Stomach (tissue), 9 donors: ENCODE data around the gene TMEM158. TPM values are rescaled to one million over a fixed set of nuclear protein-coding genes. Genes with fewer than 3 reads are reported as not detected.

ENCODE experiments used
- DNase-seq, 2 donors: peaks; one replicate each; pipeline versions ENCODE4 v3.0.0 to v3.0.0-alpha.2; 2013 to 2019
- H3K27ac ChIP-seq, 5 donors: fragments of 200-600 bp in 4 of 5; sonication (generic) in 4 of 5; one replicate each; pipeline ENCODE4 v1.5.1; 2013 to 2019; ENCODE audit warnings: mild to moderate bottlenecking in 1 of 5, moderate library complexity in 1 of 5
- H3K27me3 ChIP-seq, 3 donors: fragments of 200-600 bp; sonication (generic); one replicate each; pipeline ENCODE4 v1.5.1; 2017 to 2019; ENCODE audit warnings: mixed run types in 1 of 3
- H3K36me3 ChIP-seq, 4 donors: fragments of 200-600 bp; sonication (generic); 1 replicate in 3 of 4; 2 replicates in 1 of 4; pipeline ENCODE4 v1.5.1; 2016 to 2019
- H3K4me1 ChIP-seq, 4 donors: fragments of 200-600 bp; sonication (generic); one replicate each; pipeline ENCODE4 v1.5.1; 2016 to 2019
- H3K4me3 ChIP-seq, 4 donors: fragments of 200-600 bp; sonication (generic) in 3 of 4; one replicate each; pipeline ENCODE4 v1.5.1; 2016 to 2019; ENCODE audit warnings: mild to moderate bottlenecking in 1 of 4
- H3K9me3 ChIP-seq, 4 donors: fragments of 200-600 bp; sonication (generic); one replicate each; pipeline ENCODE4 v1.5.1; 2016 to 2019
- EP300 ChIP-seq: sonication (generic); formaldehyde crosslinking; IDR thresholded peaks from one replicate; pipeline ENCODE4 v1.6.1; 2017; ENCODE audit warnings: antibody characterized with exemption
- POLR2A ChIP-seq, 4 donors: fragments of 450-650 bp; IDR thresholded peaks; one replicate each; pipeline ENCODE4 v1.6.1; 2016; ENCODE audit warnings: antibody characterized with exemption in 4 of 4, control low read depth in 2 of 4, mild to moderate bottlenecking in 1 of 4, moderate library complexity in 1 of 4
- POLR2AphosphoS5 ChIP-seq, 3 donors: sonication (generic); formaldehyde crosslinking; IDR thresholded peaks; one replicate each; pipeline ENCODE4 v1.6.1; 2016; ENCODE audit warnings: antibody characterized with exemption in 3 of 3
- whole genome bisulfite sequencing, 5 donors: extraction: QIAGEN DNeasy Blood & Tissue Kit in 3 of 5; methylation state at CpG; one replicate each; pipeline versions ENCODE4 v1.1.5 to v1.1.7; 2013 to 2018; 5-methylcytosine and 5-hydroxymethylcytosine counted together
- intact Hi-C: fragments of 100-400 bp; cut with DNase I; formaldehyde crosslinking; loops from one replicate; pipeline ENCODE4 v1.15.1; 2023; ENCODE audit warnings: low total_unique reads
- polyA plus RNA-seq, 3 donors: library from polyadenylated mRNA; stranded (reverse); fragments of 200-250 nt; gene quantifications; one replicate each; pipeline ENCODE4 v1.2.3, GENCODE V29; 2013
- total RNA-seq, 5 donors: library from RNA; depleted of rRNA; stranded (reverse); fragments of >200 nt; gene quantifications; one replicate each; pipeline versions ENCODE4 v1.1.0 to v1.2.3, GENCODE V29; 2014 to 2016
- TF ChIP-seq, protein P1 (sequence below), 7 experiments: fragments of 450-650 bp in 4 of 7; fragments of 200-600 bp in 3 of 7; sonication (generic) in 3 of 7; IDR thresholded peaks; one replicate each; pipeline ENCODE4 v1.5.1; 2016 to 2019; ENCODE audit warnings: antibody characterized with exemption in 7 of 7, control low read depth in 2 of 7, mild to moderate bottlenecking in 1 of 7
- donor health status: healthy with polysubstance abuse.
- donor health status: Bipolar disorder and iron deficiency.
- donor health status: healthy.

The TMEM158 gene
- total and polyA plus RNA-seq, 8 donors: 0.46 to 5.5 (median 2.0) TPM; not detected in 2

DNA sequence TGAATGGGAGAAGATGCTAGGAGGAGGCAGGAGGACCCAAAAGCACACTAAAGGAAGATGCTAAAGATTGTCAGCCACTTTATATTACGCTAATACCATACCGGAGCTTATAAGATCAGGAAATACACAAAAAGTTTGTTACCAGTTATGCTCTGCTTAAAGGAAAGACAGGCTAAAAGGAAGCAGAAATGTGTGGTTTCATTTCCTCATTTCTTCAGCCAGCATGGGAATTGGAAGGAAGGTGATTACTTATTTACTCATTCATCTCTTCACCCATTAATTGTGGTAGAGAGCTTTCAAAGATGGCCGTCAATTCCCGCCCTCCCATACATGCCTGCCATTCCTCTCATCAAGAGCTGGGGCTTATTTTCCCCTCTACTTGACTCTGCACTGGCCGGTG lies 26.7 kb upstream of the TMEM158 start:
- TF ChIP-seq POLR2A (IDR thresholded peaks at IDR 0.05) (no peak), POLR2AphosphoS5 (IDR thresholded peaks at IDR 0.05) (no peak), EP300 (no peak)
- TF ChIP-seq, protein P1, sequence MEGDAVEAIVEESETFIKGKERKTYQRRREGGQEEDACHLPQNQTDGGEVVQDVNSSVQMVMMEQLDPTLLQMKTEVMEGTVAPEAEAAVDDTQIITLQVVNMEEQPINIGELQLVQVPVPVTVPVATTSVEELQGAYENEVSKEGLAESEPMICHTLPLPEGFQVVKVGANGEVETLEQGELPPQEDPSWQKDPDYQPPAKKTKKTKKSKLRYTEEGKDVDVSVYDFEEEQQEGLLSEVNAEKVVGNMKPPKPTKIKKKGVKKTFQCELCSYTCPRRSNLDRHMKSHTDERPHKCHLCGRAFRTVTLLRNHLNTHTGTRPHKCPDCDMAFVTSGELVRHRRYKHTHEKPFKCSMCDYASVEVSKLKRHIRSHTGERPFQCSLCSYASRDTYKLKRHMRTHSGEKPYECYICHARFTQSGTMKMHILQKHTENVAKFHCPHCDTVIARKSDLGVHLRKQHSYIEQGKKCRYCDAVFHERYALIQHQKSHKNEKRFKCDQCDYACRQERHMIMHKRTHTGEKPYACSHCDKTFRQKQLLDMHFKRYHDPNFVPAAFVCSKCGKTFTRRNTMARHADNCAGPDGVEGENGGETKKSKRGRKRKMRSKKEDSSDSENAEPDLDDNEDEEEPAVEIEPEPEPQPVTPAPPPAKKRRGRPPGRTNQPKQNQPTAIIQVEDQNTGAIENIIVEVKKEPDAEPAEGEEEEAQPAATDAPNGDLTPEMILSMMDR (IDR thresholded peaks at IDR 0.05): no peak
- H3K36me3 ChIP-seq: no peaks in the 10 kb centered on the region
- no peak for DNase-seq
- intact Hi-C loops: no loop called here
- WGBS, 5 donors: 84 to 90% (median 86%) methylated on average over 5 of the region's 5 CpGs
- H3K9me3 ChIP-seq: no peaks in the 10 kb centered on the region
- H3K4me3 ChIP-seq: no peak overlapping the region
- no peaks in the 10 kb centered on the region for H3K4me1 ChIP-seq
- no peaks in the 10 kb centered on the region for H3K27me3 ChIP-seq
- H3K27ac ChIP-seq: no peak overlapping the region

DNA sequence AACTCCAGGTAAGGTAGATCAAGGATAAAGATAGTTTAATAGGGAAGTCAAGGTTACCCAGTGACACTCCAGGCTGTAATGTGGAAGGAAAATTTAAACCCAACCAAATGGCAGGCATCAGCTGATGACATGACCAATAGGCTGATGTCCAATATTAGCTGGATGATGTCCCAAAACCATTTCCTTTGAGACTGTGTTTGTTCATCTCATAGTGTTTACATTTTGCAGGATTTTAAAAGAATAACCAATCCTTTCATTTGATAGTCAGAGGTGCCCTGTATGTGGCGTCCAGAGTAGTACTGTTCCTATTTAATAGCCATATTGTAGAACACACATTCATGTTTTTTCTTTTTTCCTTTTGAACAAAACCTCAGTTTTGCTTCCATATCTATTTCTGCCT lies 23.3 kb upstream of the TMEM158 start:
- TF ChIP-seq, protein P1 (IDR thresholded peaks at IDR 0.05): no peak
- TF ChIP-seq EP300: no peak
- TF ChIP-seq POLR2A (IDR thresholded peaks at IDR 0.05): no peak
- TF ChIP-seq POLR2AphosphoS5 (IDR thresholded peaks at IDR 0.05): no peak
- Histone ChIP-seq H3K4me3 (no peak overlapping the region), H3K27ac (no peak overlapping the region), H3K36me3 (no peaks in the 10 kb centered on the region), H3K9me3 (no peaks in the 10 kb centered on the region), H3K4me1 (no peaks in the 10 kb centered on the region), H3K27me3 (no peaks in the 10 kb centered on the region)
- intact Hi-C loops: no loop called here
- DNase-seq: peak in 1 of 2 donors; percentile 22
- WGBS, 5 donors: 13 to 56% (median 28%) methylated on average over 1 of the region's 1 CpG

DNA sequence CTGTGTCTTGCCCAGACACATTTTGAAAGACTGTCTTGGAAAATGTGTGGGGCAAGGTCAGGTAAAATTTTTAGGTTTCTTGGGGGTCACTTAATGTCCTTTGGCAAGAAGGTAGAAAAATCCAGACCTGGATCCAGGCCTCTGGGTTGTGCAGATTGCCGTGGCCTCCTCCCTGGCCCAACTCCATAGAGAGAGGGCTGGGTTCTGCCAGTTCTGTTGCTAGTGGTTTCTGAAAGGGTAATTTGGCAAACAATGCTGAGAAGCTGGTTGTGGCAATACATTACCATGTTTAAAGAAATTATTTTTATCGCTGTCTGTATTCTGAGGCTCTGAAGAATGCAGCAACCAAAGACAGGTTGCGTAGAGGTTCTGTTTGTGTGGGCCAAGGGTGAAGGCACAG lies 20.2 kb upstream of the TMEM158 start:
- TF ChIP-seq, protein P1 (IDR thresholded peaks at IDR 0.05): no peak
- TF ChIP-seq POLR2A (IDR thresholded peaks at IDR 0.05): no peak
- no peak for TF ChIP-seq POLR2AphosphoS5 (IDR thresholded peaks at IDR 0.05)
- TF ChIP-seq EP300: no peak
- Histone ChIP-seq H3K9me3 (no peaks in the 10 kb centered on the region), H3K27ac (no peak overlapping the region), H3K4me1 (no peaks in the 10 kb centered on the region), H3K36me3 (no peaks in the 10 kb centered on the region), H3K4me3 (no peak overlapping the region), H3K27me3 (no peaks in the 10 kb centered on the region)
- 81 to 94% (median 92%) methylated on average over 3 of the region's 3 CpGs for WGBS, 5 donors
- no peak for DNase-seq
- intact Hi-C loops: no loop called here

DNA sequence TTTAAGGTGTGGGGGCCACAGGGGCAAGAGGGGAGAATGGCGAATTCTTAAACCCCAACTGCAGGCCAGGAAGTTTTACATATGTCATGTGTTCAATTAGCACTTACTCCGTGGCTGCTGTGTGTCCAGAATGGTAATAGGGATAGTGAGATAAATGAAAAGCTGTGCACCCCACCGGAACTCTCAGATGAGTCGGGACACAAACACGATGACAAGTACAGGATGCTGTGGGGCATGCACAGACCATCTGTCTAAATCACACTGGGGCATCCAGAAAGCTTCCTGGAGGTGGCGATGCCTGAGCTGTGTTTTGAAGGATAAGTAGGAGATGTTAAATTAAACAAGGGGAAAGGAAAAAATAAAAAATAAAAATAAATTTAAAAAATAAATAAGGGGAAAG lies 18.3 kb upstream of the TMEM158 start:
- intact Hi-C loops: no loop called here
- H3K4me1 ChIP-seq: no peaks in the 10 kb centered on the region
- no peak overlapping the region for H3K27ac ChIP-seq
- no peaks in the 10 kb centered on the region for H3K36me3 ChIP-seq
- peaks cover 0 to 10% (median 0%) of the 10 kb centered on the region in 3 donors for H3K27me3 ChIP-seq
- no peaks in the 10 kb centered on the region for H3K9me3 ChIP-seq
- TF ChIP-seq POLR2AphosphoS5 (IDR thresholded peaks at IDR 0.05): no peak
- TF ChIP-seq, protein P1 (IDR thresholded peaks at IDR 0.05): no peak
- TF ChIP-seq POLR2A (IDR thresholded peaks at IDR 0.05): no peak
- TF ChIP-seq EP300: no peak
- 73 to 88% (median 85%) methylated on average over 6 of the region's 6 CpGs for WGBS, 5 donors
- no peak overlapping the region for H3K4me3 ChIP-seq
- no peak for DNase-seq
